ENCODE results near the gene KIF5A. TPM values are rescaled to one million over a fixed set of nuclear protein-coding genes. Genes with fewer than 3 reads are reported as not detected.

The KIF5A gene
- total RNA-seq, 4 donors from 2014 or later = 0.34 to 0.67 (median 0.51) TPM

- Histone ChIP-seq H3K27me3 (no peaks in the 10 kb centered on the region), H3K4me1 (peaks cover 9 to 15% of the 10 kb centered on the region in 2 donors), H3K27ac (no peak overlapping the region), H3K9me3 (no peaks in the 10 kb centered on the region), H3K4me3 (replicated peaks in 1 of 3) (no peak overlapping the region), H3K36me3 (peaks cover 2 to 3% of the 10 kb centered on the region in 2 donors)
- 81 to 95% methylated on average over 2 of the region's 2 CpGs for WGBS, 2 donors
- intact Hi-C loops (cut with DNase I) = no loop called here
- TF ChIP-seq, protein P1, sequence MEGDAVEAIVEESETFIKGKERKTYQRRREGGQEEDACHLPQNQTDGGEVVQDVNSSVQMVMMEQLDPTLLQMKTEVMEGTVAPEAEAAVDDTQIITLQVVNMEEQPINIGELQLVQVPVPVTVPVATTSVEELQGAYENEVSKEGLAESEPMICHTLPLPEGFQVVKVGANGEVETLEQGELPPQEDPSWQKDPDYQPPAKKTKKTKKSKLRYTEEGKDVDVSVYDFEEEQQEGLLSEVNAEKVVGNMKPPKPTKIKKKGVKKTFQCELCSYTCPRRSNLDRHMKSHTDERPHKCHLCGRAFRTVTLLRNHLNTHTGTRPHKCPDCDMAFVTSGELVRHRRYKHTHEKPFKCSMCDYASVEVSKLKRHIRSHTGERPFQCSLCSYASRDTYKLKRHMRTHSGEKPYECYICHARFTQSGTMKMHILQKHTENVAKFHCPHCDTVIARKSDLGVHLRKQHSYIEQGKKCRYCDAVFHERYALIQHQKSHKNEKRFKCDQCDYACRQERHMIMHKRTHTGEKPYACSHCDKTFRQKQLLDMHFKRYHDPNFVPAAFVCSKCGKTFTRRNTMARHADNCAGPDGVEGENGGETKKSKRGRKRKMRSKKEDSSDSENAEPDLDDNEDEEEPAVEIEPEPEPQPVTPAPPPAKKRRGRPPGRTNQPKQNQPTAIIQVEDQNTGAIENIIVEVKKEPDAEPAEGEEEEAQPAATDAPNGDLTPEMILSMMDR (IDR thresholded peaks at IDR 0.05) = no peak
- TF ChIP-seq POLR2A (IDR thresholded peaks at IDR 0.05) = no peak
- no peak for DNase-seq
Measured at GRCh38 chr12:57543581-57543980, 6.3 kb upstream of the KIF5A start.

DNA sequence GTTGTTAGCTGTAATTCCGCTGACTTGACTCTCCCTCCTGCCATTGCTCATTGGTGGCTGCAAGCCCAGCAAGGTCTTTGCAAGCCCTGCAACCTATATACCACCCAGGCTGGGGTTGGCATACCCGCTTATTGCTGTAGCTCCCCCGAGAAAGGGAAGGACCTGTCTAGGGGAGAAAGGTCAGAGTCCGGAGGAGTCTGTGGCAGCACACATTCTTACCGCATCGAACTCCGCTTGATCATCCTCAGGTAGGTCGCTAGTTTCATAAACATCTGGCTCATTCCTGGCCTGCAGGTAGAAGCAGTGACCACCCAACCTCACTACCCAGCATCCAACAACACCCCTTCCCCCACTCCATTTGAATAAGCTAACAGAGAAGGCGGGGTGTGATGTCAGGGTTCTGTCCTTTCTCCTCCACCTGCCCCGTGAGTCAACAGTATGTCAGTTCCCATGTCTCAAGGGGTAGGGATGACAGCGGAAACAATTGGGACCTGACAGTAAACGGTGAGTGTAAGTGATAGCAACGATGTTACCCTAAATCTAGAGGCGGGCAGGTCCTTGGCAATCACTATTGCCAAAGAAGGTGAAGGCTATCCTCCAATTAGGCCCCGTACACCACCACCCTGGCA, 3.9 kb upstream of the KIF5A start:
- Histone ChIP-seq H3K36me3 (no peaks in the 10 kb centered on the region), H3K27ac (peak overlapping the region in 2 of 3 donors; percentile 68 to 82), H3K9me3 (no peaks in the 10 kb centered on the region), H3K4me1 (peaks cover 12 to 23% of the 10 kb centered on the region in 2 donors), H3K27me3 (no peaks in the 10 kb centered on the region), H3K4me3 (replicated peaks in 1 of 3) (peak overlapping the region in 2 of 3 donors; percentile 59 to 66)
- WGBS, 2 donors = 73 to 74% methylated on average over 13 to 15 of the region's 15 CpGs
- no peak for TF ChIP-seq POLR2A (IDR thresholded peaks at IDR 0.05)
- TF ChIP-seq, protein P1 (IDR thresholded peaks at IDR 0.05) = no peak
- DNase-seq = no peak
- intact Hi-C loops (cut with DNase I) = loop anchor here (2.0 kb wide), 1 partner anchor 57 kb away; the partner anchor contains the start of gene MARS1

DNA sequence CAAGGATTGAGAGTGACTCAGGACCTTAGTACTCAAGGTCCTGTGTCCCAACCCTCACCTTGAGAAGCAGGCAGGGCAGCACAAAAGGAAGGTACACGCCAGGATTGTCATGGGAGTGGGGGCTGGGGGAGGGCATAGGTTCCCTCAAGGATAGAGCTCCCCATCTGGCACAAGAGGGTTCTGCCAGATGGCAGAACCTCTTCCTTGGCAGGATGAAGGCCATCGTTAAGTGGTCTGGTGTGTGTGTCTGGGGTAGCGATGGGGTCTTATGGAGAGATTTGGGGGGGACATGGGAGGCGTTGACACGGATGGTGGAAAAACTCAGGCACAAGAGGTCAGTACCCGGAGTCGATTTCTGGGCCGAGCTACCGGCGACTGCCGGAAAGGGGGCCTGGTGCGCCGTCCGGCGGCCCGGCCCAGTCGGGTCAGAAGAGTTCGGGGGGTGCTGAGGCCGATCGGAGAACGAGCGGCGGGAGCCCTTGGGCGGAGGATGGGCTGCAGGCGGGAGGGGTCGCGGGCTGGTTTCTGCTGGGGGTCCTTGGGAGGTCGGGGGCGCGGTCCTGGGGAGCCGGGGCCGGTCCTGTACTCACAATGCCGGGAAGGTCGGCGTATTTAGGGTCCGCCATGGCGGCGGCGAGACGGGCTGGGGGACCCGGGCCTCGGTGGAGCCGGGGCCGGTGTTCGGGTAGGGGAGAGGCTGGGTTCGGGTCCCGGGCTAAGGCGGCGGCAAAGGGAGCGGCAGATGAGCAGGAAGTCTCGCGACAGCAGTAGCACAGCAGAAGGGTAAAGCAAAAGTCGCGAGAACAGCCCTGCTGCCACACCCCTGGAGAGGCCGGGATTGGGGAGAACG, 3.2 kb upstream of the KIF5A start, which contains the start of gene DCTN2:
Gene DCTN2 (minus strand): TSS at position 755 of the 850 bp plus-strand sequence. CDS start 129 bp downstream, at position 626.
- Histone ChIP-seq H3K27ac (peak within 1 kb of the TSS in 2 of 3 donors; percentile 68 to 82), H3K27me3 (no peaks in the 10 kb centered on the region), H3K36me3 (no peaks in the 10 kb centered on the region), H3K4me3 (replicated peaks in 1 of 3) (peak within 1 kb of the TSS; percentile 38 to 66 (median 59)), H3K9me3 (no peaks in the 10 kb centered on the region), H3K4me1 (peaks cover 12 to 23% of the 10 kb centered on the region in 2 donors)
- intact Hi-C loops (cut with DNase I) = loop anchor here (2.0 kb wide), 1 partner anchor 58 kb away; the partner anchor contains the start of gene MARS1
- peak; percentile 96 to 97 for DNase-seq
- peak in 1 of 2 donors; percentile 61 for TF ChIP-seq POLR2A (IDR thresholded peaks at IDR 0.05)
- TF ChIP-seq, protein P1 (IDR thresholded peaks at IDR 0.05) = peak in 1 of 6 experiments; percentile 19
- 0 to 1% methylated on average over 24 to 47 of the region's 56 CpGs for WGBS, 2 donors

- no peak for TF ChIP-seq POLR2A (IDR thresholded peaks at IDR 0.05)
- TF ChIP-seq, protein P1 (IDR thresholded peaks at IDR 0.05) = no peak
- Histone ChIP-seq H3K27me3 (no peaks in the 10 kb centered on the region), H3K27ac (peak overlapping the region in 1 of 3 donors; percentile 68), H3K9me3 (no peaks in the 10 kb centered on the region), H3K36me3 (no peaks in the 10 kb centered on the region), H3K4me3 (replicated peaks in 1 of 3) (peak overlapping the region in 1 of 3 donors; percentile 66), H3K4me1 (peaks cover 12 to 23% of the 10 kb centered on the region in 2 donors)
- no peak for DNase-seq
- intact Hi-C loops (cut with DNase I) = loop anchor here (2.0 kb wide), 1 partner anchor 59 kb away; the partner anchor contains the start of gene MARS1
- WGBS, 2 donors = 21 to 22% methylated on average over 9 of the region's 9 CpGs
Measured at GRCh38 chr12:57547288-57548012, 2.4 kb upstream of the KIF5A start.
